HepG2 (cell line): Measurements from ENCODE around the gene NEU1. TPM values are rescaled to one million over a fixed set of nuclear protein-coding genes. Genes with fewer than 3 reads are reported as not detected.

ENCODE experiments used
- ARNTL ChIP-seq: sonication (generic); formaldehyde crosslinking; IDR thresholded peaks from 2 replicates; pipeline ENCODE4 v1.4.0; 2020; ENCODE audit warnings: mild to moderate bottlenecking, missing genetic modification reagents
- KLF15 ChIP-seq: sonication (generic); formaldehyde crosslinking; IDR thresholded peaks from 2 replicates; pipeline ENCODE4 v1.8.1; 2023; ENCODE audit warnings: borderline replicate concordance, mild to moderate bottlenecking, inconsistent platforms, missing genetic modification reagents, mixed read lengths
- KLF16 ChIP-seq, 2 experiments: sonication (generic) in 1 of 2; formaldehyde crosslinking in 1 of 2; IDR thresholded peaks; 2 replicates each; pipeline versions ENCODE4 v1.6.1 to v1.8.0; 2016 to 2023; ENCODE audit warnings: missing genetic modification reagents in 2 of 2, missing compliant biosample characterization in 1 of 2
- POLR2G ChIP-seq: fragments of 200-400 bp; formaldehyde crosslinking; IDR thresholded peaks from 2 replicates; pipeline ENCODE4 v1.6.1; 2018; ENCODE audit warnings: mild to moderate bottlenecking, low read depth, low read length, moderate library complexity
- RCOR2 ChIP-seq: IDR thresholded peaks from 2 replicates; pipeline ENCODE4 v1.6.1; 2016; ENCODE audit warnings: missing biosample characterization, missing genetic modification reagents
- TCF7L2 ChIP-seq: IDR thresholded peaks from 2 replicates; pipeline ENCODE4 v1.6.1; 2011; ENCODE audit warnings: mild to moderate bottlenecking, low read depth, low read length, moderate library complexity
- XRCC5 ChIP-seq: fragments of 200-400 bp; formaldehyde crosslinking; optimal IDR thresholded peaks from 2 replicates; pipeline ENCODE3; 2017; ENCODE audit warnings: mild to moderate bottlenecking, low read length
- ZIK1 ChIP-seq: sonication (generic); formaldehyde crosslinking; IDR thresholded peaks from 2 replicates; pipeline ENCODE4 v1.5.0; 2020; ENCODE audit warnings: mild to moderate bottlenecking, low read depth, missing genetic modification reagents, borderline replicate concordance
- ZNF136 ChIP-seq: sonication (generic); formaldehyde crosslinking; IDR thresholded peaks from 2 replicates; pipeline ENCODE4 v1.8.1; 2022; ENCODE audit warnings: low read depth, mild to moderate bottlenecking, moderate library complexity, missing genetic modification reagents
- ZNF274 ChIP-seq: sonication (generic); formaldehyde crosslinking; IDR thresholded peaks from 2 replicates; pipeline ENCODE4 v1.5.1; 2020; ENCODE audit warnings: mild to moderate bottlenecking, missing genetic modification reagents
- ZNF331 ChIP-seq: sonication (generic); formaldehyde crosslinking; IDR thresholded peaks from 2 replicates; pipeline ENCODE4 v1.4.0; 2020; ENCODE audit warnings: missing genetic modification reagents
- polyA plus RNA-seq, 8 experiments: library from polyadenylated mRNA; depleted of rRNA in 3 of 8; stranded (reverse) in 7 of 8; unstranded in 1 of 8; fragments of >200 nt; fragmentation: Illumina TruSeq in 4 of 8; extraction: Trizol in 4 of 8; gene quantifications; 2 replicates each; pipeline versions ENCODE4 v1.2.1 to v1.2.3, GENCODE V29; 2011 to 2016; ENCODE audit warnings: low read depth in 4 of 8, missing spikeins in 1 of 8, mixed read lengths in 1 of 8; ENCODE audit not compliant: insufficient read depth in 1 of 8
- total RNA-seq, 5 experiments: library from RNA; depleted of rRNA; stranded (reverse); fragments of >200 nt; fragmentation: Illumina TruSeq; extraction: Trizol; gene quantifications; 2 replicates each; pipeline ENCODE4 v1.2.3, GENCODE V29; 2016; ENCODE audit warnings: low read depth in 1 of 5
- TF ChIP-seq, protein P1 (sequence below): IDR thresholded peaks from 2 replicates; pipeline ENCODE4 v1.6.1; 2016; ENCODE audit warnings: low read depth
- TF ChIP-seq, protein P2 (sequence below): sonication (generic); formaldehyde crosslinking; IDR thresholded peaks from 2 replicates; pipeline ENCODE4 v1.5.1; 2020; ENCODE audit warnings: missing genetic modification reagents, mild to moderate bottlenecking, borderline replicate concordance
- TF ChIP-seq, protein P3 (sequence below): IDR thresholded peaks from 2 replicates; pipeline ENCODE4 v1.6.1; 2016; ENCODE audit warnings: low read depth, control low read depth
- TF ChIP-seq, protein P4 (sequence below): sonication (generic); formaldehyde crosslinking; IDR thresholded peaks from 2 replicates; pipeline ENCODE4 v1.4.0; 2020; ENCODE audit warnings: missing genetic modification reagents
- TF ChIP-seq, protein P5 (sequence below): sonication (generic); formaldehyde crosslinking; IDR thresholded peaks from 2 replicates; pipeline ENCODE4 v1.5.1; 2020; ENCODE audit warnings: mild to moderate bottlenecking, moderate library complexity, missing genetic modification reagents

The NEU1 gene
- total and polyA plus RNA-seq, 2 of the 13 experiments (the other 11 are each of a cell fraction or from before 2014, with no cell fraction given), result 215 to 297 TPM

DNA sequence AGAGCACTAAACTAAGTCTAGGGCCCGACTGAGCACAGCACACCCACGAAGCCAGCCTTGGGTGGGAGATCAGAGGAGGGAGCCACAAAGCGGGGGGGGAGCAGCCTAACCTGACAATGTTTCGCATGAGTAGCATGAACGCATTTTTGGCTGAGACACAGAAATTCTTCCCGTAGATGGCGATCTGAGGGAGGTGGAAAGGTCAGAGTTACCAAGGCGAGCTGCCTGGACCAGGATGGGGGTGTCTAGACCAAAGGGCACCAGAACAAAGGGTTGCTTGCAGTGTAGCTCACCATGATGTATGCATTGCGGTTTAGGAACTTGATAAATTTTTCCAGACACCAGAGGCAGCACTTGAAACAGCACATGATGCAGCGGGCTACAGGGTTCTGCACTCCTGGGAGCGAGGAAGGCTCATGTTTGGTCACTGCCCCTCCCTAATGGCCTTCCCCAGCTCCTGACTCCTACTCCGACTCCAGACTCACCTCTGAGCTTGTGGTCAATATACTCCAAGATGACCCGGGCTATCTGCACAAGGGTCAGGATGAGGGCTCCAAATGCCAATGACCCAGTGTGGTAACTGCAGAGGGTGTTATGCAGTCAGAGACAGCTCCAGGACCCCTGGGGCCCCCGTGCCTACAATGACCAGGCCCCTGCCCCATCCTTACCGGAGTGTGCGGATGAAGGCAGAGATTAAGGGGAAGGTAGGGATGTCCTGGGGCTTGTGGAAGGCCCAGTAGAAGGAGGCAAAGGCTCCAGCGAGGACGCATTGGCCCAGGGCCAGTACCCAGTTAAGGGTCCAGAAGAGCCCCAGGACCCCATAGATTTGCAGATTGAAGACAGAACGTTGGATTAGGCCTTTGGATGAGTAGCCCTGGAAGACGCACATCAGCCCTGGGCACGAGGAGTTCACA, 2.8 kb upstream of the NEU1 start (continued):
- TF ChIP-seq, protein P1, sequence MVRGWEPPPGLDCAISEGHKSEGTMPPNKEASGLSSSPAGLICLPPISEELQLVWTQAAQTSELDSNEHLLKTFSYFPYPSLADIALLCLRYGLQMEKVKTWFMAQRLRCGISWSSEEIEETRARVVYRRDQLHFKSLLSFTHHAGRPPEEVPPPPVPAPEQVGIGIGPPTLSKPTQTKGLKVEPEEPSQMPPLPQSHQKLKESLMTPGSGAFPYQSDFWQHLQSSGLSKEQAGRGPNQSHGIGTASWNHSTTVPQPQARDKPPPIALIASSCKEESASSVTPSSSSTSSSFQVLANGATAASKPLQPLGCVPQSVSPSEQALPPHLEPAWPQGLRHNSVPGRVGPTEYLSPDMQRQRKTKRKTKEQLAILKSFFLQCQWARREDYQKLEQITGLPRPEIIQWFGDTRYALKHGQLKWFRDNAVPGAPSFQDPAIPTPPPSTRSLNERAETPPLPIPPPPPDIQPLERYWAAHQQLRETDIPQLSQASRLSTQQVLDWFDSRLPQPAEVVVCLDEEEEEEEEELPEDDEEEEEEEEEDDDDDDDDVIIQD (CRISPR knock-in tag), result peak; percentile 63
- TF ChIP-seq KLF15 (CRISPR knock-in tag), result no peak
- TF ChIP-seq, protein P2, sequence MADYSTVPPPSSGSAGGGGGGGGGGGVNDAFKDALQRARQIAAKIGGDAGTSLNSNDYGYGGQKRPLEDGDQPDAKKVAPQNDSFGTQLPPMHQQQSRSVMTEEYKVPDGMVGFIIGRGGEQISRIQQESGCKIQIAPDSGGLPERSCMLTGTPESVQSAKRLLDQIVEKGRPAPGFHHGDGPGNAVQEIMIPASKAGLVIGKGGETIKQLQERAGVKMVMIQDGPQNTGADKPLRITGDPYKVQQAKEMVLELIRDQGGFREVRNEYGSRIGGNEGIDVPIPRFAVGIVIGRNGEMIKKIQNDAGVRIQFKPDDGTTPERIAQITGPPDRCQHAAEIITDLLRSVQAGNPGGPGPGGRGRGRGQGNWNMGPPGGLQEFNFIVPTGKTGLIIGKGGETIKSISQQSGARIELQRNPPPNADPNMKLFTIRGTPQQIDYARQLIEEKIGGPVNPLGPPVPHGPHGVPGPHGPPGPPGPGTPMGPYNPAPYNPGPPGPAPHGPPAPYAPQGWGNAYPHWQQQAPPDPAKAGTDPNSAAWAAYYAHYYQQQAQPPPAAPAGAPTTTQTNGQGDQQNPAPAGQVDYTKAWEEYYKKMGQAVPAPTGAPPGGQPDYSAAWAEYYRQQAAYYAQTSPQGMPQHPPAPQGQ (CRISPR knock-in tag), result peak; percentile 31; the same call in 1 of the 2 replicates
- peak; percentile 34 for TF ChIP-seq XRCC5
- peak; percentile 87 for TF ChIP-seq TCF7L2
- TF ChIP-seq, protein P3, sequence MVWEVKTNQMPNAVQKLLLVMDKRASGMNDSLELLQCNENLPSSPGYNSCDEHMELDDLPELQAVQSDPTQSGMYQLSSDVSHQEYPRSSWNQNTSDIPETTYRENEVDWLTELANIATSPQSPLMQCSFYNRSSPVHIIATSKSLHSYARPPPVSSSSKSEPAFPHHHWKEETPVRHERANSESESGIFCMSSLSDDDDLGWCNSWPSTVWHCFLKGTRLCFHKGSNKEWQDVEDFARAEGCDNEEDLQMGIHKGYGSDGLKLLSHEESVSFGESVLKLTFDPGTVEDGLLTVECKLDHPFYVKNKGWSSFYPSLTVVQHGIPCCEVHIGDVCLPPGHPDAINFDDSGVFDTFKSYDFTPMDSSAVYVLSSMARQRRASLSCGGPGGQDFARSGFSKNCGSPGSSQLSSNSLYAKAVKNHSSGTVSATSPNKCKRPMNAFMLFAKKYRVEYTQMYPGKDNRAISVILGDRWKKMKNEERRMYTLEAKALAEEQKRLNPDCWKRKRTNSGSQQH (CRISPR knock-in tag), result peak; percentile 82; the same call in 1 of the 2 replicates
- no peak; the same call in none of the 2 replicates for TF ChIP-seq ZIK1
- TF ChIP-seq, protein P4, sequence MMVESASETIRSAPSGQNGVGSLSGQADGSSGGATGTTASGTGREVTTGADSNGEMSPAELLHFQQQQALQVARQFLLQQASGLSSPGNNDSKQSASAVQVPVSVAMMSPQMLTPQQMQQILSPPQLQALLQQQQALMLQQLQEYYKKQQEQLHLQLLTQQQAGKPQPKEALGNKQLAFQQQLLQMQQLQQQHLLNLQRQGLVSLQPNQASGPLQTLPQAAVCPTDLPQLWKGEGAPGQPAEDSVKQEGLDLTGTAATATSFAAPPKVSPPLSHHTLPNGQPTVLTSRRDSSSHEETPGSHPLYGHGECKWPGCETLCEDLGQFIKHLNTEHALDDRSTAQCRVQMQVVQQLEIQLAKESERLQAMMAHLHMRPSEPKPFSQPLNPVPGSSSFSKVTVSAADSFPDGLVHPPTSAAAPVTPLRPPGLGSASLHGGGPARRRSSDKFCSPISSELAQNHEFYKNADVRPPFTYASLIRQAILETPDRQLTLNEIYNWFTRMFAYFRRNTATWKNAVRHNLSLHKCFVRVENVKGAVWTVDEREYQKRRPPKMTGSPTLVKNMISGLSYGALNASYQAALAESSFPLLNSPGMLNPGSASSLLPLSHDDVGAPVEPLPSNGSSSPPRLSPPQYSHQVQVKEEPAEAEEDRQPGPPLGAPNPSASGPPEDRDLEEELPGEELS (CRISPR knock-in tag), result peak; percentile 89
- peak; percentile 64; the same call in 1 of the 2 replicates for TF ChIP-seq RCOR2 (CRISPR knock-in tag)
- no peak for TF ChIP-seq ZNF274
- no peak for TF ChIP-seq ARNTL (CRISPR knock-in tag)
- TF ChIP-seq ZNF331 (CRISPR knock-in tag), result peak; percentile 94
- TF ChIP-seq KLF16 (CRISPR knock-in tag; IDR thresholded peaks at IDR 0.05), result no peak; a peak in 1 of 4 replicates
- peak; percentile 74 for TF ChIP-seq POLR2G
- 0 out of 2 replicates have a peak, but pooled peaks have one; percentile 50 for TF ChIP-seq ZNF136 (CRISPR knock-in tag)
- TF ChIP-seq, protein P5, sequence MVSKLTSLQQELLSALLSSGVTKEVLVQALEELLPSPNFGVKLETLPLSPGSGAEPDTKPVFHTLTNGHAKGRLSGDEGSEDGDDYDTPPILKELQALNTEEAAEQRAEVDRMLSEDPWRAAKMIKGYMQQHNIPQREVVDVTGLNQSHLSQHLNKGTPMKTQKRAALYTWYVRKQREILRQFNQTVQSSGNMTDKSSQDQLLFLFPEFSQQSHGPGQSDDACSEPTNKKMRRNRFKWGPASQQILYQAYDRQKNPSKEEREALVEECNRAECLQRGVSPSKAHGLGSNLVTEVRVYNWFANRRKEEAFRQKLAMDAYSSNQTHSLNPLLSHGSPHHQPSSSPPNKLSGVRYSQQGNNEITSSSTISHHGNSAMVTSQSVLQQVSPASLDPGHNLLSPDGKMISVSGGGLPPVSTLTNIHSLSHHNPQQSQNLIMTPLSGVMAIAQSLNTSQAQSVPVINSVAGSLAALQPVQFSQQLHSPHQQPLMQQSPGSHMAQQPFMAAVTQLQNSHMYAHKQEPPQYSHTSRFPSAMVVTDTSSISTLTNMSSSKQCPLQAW, result 0 out of 2 replicates have a peak, but pooled peaks have one; percentile 31
